Hematopoietic multipotent progenitor cell (in vitro differentiated cells): ENCODE measurements around the gene IL36A. TPM values are rescaled to one million over a fixed set of nuclear protein-coding genes. Genes with fewer than 3 reads are reported as not detected.

Experiments
- DNase-seq, 3 donors: peaks; one replicate each; pipeline ENCODE4 v3.0.0-alpha.2; 2011 to 2015; ENCODE audit warnings: low read depth in 2 of 3, low spot score in 2 of 3
- small RNA-seq: library from RNA; depleted of rRNA; stranded (forward); fragments of <200 nt; gene quantifications from one replicate; pipeline ENCODE3, GENCODE V24; 2012
- total RNA-seq: library from RNA; depleted of rRNA; stranded (reverse); fragments of >200 nt; gene quantifications from one replicate; pipeline ENCODE4 v1.2.3, GENCODE V29; 2012

IL36A gene
- total RNA-seq, 1 donor = under 0.01 TPM

DNA sequence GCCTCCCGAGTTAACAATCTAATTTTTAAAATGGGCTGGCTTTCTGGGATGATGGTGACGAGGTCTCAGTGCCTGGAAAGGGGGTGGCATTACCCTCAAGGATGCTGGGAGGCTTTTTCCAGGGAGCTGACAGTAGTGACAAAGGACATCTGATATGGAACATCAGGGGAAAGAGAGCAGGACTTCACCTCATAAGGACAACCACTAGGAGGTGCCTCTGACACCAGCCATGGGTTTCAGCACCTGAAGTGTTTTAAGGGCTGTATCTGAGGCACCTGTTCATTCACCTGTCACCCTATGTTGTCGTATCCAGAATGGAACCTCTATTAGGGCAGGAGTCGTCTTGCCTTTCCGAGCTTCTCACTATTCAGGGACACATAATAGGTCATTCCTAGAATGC is 36.6 kb downstream of the IL36A start:
- DNase-seq = no peak

- DNase-seq = no peak
Measured at GRCh38 chr2:113046465-113046864, 41.2 kb downstream of the IL36A start.

DNA sequence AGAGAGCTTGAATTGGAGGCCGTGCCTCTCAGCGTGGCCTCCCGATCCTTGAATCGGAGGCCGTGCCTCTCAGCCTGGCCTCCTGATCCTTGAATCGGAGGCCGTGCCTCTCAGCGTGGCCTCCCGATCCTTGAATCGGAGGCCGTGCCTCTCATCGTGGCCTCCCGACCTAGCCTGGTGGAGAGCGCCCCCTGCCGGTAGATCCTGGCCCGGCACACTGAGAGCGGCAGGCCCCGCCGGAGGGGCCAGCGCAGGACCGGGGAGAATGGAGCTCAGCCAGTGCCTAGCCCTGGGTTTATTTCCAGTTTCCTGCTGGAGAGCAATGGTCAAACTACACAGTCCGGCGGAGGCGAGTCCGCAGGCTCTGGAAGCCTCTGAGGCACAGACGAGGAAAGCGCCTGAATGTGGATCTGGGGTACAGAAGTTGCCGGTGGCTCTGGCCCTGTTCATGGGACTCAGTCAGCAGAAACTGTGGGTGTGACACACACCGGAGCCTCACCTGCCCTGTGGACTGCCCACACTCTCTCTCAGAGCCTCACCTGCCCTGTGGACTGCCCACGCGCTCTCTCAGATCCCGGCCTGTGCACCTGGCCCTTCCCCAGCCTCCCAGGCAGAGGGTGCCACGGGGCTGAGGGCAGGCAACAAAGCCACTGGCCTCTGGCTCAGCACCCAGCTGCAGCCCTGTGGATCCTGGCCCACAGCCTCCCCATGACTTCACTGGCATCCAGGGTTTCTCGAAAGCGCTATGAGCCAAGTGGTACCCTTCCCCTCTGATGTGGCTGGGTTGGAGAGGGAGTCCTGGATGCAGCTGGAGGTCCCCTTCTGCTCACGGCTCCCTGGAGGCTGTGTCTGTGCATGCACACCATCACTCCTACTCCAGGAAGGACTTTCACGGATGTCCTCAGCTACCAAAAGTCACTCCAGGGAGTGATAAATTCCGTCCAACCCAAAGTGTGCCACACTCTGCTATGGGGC is 45.9 kb downstream of the IL36A start:
- no peak for DNase-seq

- no peak for DNase-seq
Measured at GRCh38 chr2:113052396-113052917, 47.2 kb downstream of the IL36A start, which contains the start of gene IL36B. Gene IL36B, minus strand, starts transcription at chr2:113052867.

DNA sequence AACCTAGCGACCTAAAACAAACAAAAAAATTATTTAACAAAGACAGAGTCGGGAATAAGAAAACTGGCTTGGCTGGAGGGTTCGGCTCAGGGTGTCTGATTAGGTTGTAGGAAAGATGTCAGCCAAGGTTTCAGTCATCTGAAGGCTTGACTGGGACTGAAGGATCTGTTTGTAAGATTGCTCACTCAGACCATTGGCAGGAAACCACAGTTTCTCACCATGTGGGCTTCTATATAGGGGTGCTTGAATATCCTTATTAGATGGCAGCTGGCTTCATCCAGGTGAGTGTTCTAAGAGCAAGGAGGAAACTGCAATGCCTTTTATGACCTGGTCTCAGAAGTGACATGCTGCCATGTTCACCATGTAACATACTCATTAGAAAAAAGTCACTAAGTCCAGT is 48.4 kb downstream of the IL36A start:
- DNase-seq = no peak

- DNase-seq = no peak
Measured at GRCh38 chr2:113054066-113054465, 48.8 kb downstream of the IL36A start.

- DNase-seq = no peak
Measured at GRCh38 chr2:113056521-113056920, 51.3 kb downstream of the IL36A start.

DNA sequence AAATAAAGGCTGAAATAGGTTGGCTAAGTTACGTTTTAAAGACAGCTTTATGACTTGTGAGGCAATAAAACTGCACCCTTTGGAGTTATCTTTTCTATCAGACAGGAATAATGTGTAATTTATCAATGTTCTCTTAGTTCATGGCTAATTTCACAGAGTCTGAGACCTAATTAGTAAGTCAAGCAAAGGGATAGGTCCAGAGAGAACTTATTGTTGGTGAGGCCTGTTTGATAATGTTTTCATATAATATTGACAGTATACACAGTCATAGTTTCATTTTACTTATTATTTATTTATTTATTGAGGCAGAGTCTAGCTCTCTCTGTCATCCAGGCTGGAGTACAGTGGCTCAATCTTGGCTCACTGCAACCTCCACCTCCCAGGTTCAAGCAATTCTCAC is 51.9 kb downstream of the IL36A start:
- no peak for DNase-seq

Small RNAs within 50 kb of the gene (small RNA-seq; reads per million reads assigned to genes)
- gene HMGN2P23 = not detected

Other genes with a start within 250 kb of the IL36A start
- 0.81 TPM for gene CKAP2L, start 240.8 kb upstream of the IL36A start, total RNA-seq
- gene IL1A, start 221.0 kb upstream of the IL36A start, total RNA-seq = under 0.01 TPM
- gene IL1B, start 168.7 kb upstream of the IL36A start, total RNA-seq = 279 TPM
- gene IL37, start 94.3 kb upstream of the IL36A start, total RNA-seq = not detected
- not detected for gene IL36G, start 27.5 kb upstream of the IL36A start, total RNA-seq
- gene IL36B, start 47.4 kb downstream of the IL36A start, total RNA-seq = not detected
- gene IL36RN, start 53.7 kb downstream of the IL36A start, total RNA-seq = not detected
- gene IL1F10, start 62.5 kb downstream of the IL36A start, total RNA-seq = not detected
- gene IL1RN, start 122.1 kb downstream of the IL36A start, total RNA-seq = 0.54 TPM
- gene PSD4, start 168.5 kb downstream of the IL36A start, total RNA-seq = 68.7 TPM